Fibroblast of lung (primary cell): Measurements from ENCODE around the gene NFIL3. TPM values are rescaled to one million over a fixed set of nuclear protein-coding genes. Genes with fewer than 3 reads are reported as not detected.

Experiments used
- DNase-seq, 2 donors: peaks; one replicate each; pipeline versions ENCODE4 v3.0.0 to v3.0.0-alpha.2; 2010; ENCODE audit warnings: low read depth in 2 of 2
- H2AFZ ChIP-seq: 2 replicates; pipeline ENCODE4 v1.5.1; 2012; ENCODE audit warnings: low read length, control low read depth, inconsistent platforms
- H3K27ac ChIP-seq: 2 replicates; pipeline ENCODE4 v1.5.1; 2011; ENCODE audit warnings: low read length, control low read depth; ENCODE audit not compliant: insufficient read depth
- H3K27me3 ChIP-seq: 2 replicates; pipeline ENCODE4 v1.5.1; 2011; ENCODE audit warnings: mild to moderate bottlenecking, low read length; ENCODE audit not compliant: control insufficient read depth, insufficient read depth
- H3K36me3 ChIP-seq: 2 replicates; pipeline ENCODE4 v1.5.1; 2011; ENCODE audit warnings: low read length; ENCODE audit not compliant: control insufficient read depth, insufficient read depth
- H3K4me1 ChIP-seq: 2 replicates; pipeline ENCODE4 v1.5.1; 2011; ENCODE audit warnings: low read length; ENCODE audit not compliant: control insufficient read depth, insufficient read depth; ENCODE audit errors: extremely low read depth
- H3K4me2 ChIP-seq: 2 replicates; pipeline ENCODE4 v1.5.1; 2011; ENCODE audit warnings: low read length, control low read depth; ENCODE audit not compliant: insufficient read depth; ENCODE audit errors: extremely low read depth
- H3K4me3 ChIP-seq, 4 experiments: fragments of 200-600 bp in 1 of 4; sonication (generic) in 1 of 4; replicated peaks in 1 of 4; 2 replicates each; pipeline ENCODE4 v1.5.1; 2011 to 2016; ENCODE audit warnings: low read length in 4 of 4, low read depth in 3 of 4, mild to moderate bottlenecking in 3 of 4, control low read depth in 2 of 4, inconsistent platforms in 1 of 4, mixed read lengths in 1 of 4; ENCODE audit not compliant: insufficient read depth in 1 of 4; ENCODE audit errors: control extremely low read depth in 1 of 4
- H3K79me2 ChIP-seq: 2 replicates; pipeline ENCODE4 v1.5.1; 2012; ENCODE audit warnings: mild to moderate bottlenecking, low read length, inconsistent platforms; ENCODE audit not compliant: control insufficient read depth, insufficient read depth
- H3K9ac ChIP-seq: 2 replicates; pipeline ENCODE4 v1.5.1; 2011; ENCODE audit warnings: mild to moderate bottlenecking, low read length, control low read depth; ENCODE audit not compliant: insufficient read depth
- H3K9me3 ChIP-seq: 2 replicates; pipeline ENCODE4 v1.5.1; 2012; ENCODE audit warnings: low read depth, low read length; ENCODE audit not compliant: control insufficient read depth, insufficient read depth
- H4K20me1 ChIP-seq: 2 replicates; pipeline ENCODE4 v1.5.1; 2011; ENCODE audit warnings: low read length; ENCODE audit not compliant: control insufficient read depth, insufficient read depth; ENCODE audit errors: extremely low read depth
- CTCF ChIP-seq, 2 donors: IDR thresholded peaks in 1 of 2; conservative IDR thresholded peaks in 1 of 2; 1 replicate in 1 of 2; 2 replicates in 1 of 2; pipeline ENCODE4 v1.5.1; 2011 to 2012; ENCODE audit warnings: low read length in 2 of 2, control low read depth in 1 of 2, inconsistent platforms in 1 of 2, low read depth in 1 of 2, mild to moderate bottlenecking in 1 of 2
- EZH2 ChIP-seq: IDR thresholded peaks from 2 replicates; pipeline ENCODE4 v1.5.1; 2012; ENCODE audit warnings: low read length, control low read depth, mild to moderate bottlenecking; ENCODE audit errors: missing control alignments
- polyA plus RNA-seq, 2 donors: library from polyadenylated mRNA; depleted of rRNA in 1 of 2; stranded (reverse) in 1 of 2; unstranded in 1 of 2; fragments of >200 nt; gene quantifications; 2 replicates each; pipeline ENCODE4 v1.2.1, GENCODE V29; 2011 to 2012; ENCODE audit warnings: missing spikeins in 1 of 2
- total RNA-seq: library from RNA; depleted of rRNA; stranded (reverse); fragments of >200 nt; gene quantifications from 2 replicates; pipeline ENCODE4 v1.2.1, GENCODE V29; 2014

Gene NFIL3
- total and polyA plus RNA-seq, 2 donors (not counting 1 experiment from before 2014, with no cell fraction given) = 58.7 to 62.3 TPM

GRCh38 chr9:91458906-91459305 lies 35.3 kb upstream of the NFIL3 start:
- no peaks in the 10 kb centered on the region for H3K9me3 ChIP-seq
- no peaks in the 10 kb centered on the region for H3K27me3 ChIP-seq
- no peak overlapping the region for H3K4me3 ChIP-seq
- H2AFZ ChIP-seq = no peak overlapping the region
- TF ChIP-seq CTCF (conservative IDR thresholded peaks at IDR 0.05 in 1 of 2, IDR thresholded peaks at IDR 0.05 in 1 of 2; ENCODE audit: low read depth in 1 of 2, low read length in 2 of 2) (no peak), EZH2 (no peak)
- H3K36me3 ChIP-seq = no peaks in the 10 kb centered on the region
- H3K79me2 ChIP-seq = no peaks in the 10 kb centered on the region
- no peaks in the 10 kb centered on the region for H3K4me1 ChIP-seq
- H3K9ac ChIP-seq = no peak overlapping the region
- no peak overlapping the region for H3K27ac ChIP-seq
- H3K4me2 ChIP-seq = no peak overlapping the region
- H4K20me1 ChIP-seq = no peaks in the 10 kb centered on the region
- DNase-seq = no peak

GRCh38 chr9:91452844-91453243 lies 29.2 kb upstream of the NFIL3 start:
- TF ChIP-seq CTCF (conservative IDR thresholded peaks at IDR 0.05 in 1 of 2, IDR thresholded peaks at IDR 0.05 in 1 of 2; ENCODE audit: low read depth in 1 of 2, low read length in 2 of 2) = no peak
- TF ChIP-seq EZH2 = no peak
- H3K9ac ChIP-seq = no peak overlapping the region
- no peak overlapping the region for H3K4me3 ChIP-seq
- H3K27me3 ChIP-seq = no peaks in the 10 kb centered on the region
- no peak overlapping the region for H3K4me2 ChIP-seq
- DNase-seq = no peak
- H3K9me3 ChIP-seq = no peaks in the 10 kb centered on the region
- no peak overlapping the region for H3K27ac ChIP-seq
- no peaks in the 10 kb centered on the region for H3K36me3 ChIP-seq
- no peaks in the 10 kb centered on the region for H4K20me1 ChIP-seq
- no peaks in the 10 kb centered on the region for H3K4me1 ChIP-seq
- no peaks in the 10 kb centered on the region for H3K79me2 ChIP-seq
- no peak overlapping the region for H2AFZ ChIP-seq

- H2AFZ ChIP-seq = no peak overlapping the region
- H3K9me3 ChIP-seq = no peaks in the 10 kb centered on the region
- H3K4me2 ChIP-seq = no peak overlapping the region
- no peaks in the 10 kb centered on the region for H3K4me1 ChIP-seq
- no peak overlapping the region for H3K27ac ChIP-seq
- no peaks in the 10 kb centered on the region for H3K27me3 ChIP-seq
- H3K9ac ChIP-seq = no peak overlapping the region
- no peaks in the 10 kb centered on the region for H4K20me1 ChIP-seq
- no peaks in the 10 kb centered on the region for H3K36me3 ChIP-seq
- no peaks in the 10 kb centered on the region for H3K79me2 ChIP-seq
- no peak overlapping the region for H3K4me3 ChIP-seq
- DNase-seq = peak in 1 of 2 donors; percentile 59
- TF ChIP-seq EZH2 = no peak
- no peak for TF ChIP-seq CTCF (conservative IDR thresholded peaks at IDR 0.05 in 1 of 2, IDR thresholded peaks at IDR 0.05 in 1 of 2; ENCODE audit: low read depth in 1 of 2, low read length in 2 of 2)
Observed at GRCh38 chr9:91451431-91452270, 28.0 kb upstream of the NFIL3 start.
